ENCODE results near the gene PLSCR4.

Gene PLSCR4

GRCh38 chr3:146172586-146172985, 78.3 kb downstream of the PLSCR4 start:
- TF ChIP-seq POLR2AphosphoS5 (IDR thresholded peaks at IDR 0.05; ENCODE audit: low read depth, low read length), result no peak
- TF ChIP-seq TAF1 (IDR thresholded peaks at IDR 0.05; ENCODE audit: borderline replicate concordance, insufficient read depth, low read length), result no peak
- TF ChIP-seq SIN3A (IDR thresholded peaks at IDR 0.05; ENCODE audit: borderline replicate concordance, insufficient read depth, low read length), result no peak
- TF ChIP-seq, protein P1, sequence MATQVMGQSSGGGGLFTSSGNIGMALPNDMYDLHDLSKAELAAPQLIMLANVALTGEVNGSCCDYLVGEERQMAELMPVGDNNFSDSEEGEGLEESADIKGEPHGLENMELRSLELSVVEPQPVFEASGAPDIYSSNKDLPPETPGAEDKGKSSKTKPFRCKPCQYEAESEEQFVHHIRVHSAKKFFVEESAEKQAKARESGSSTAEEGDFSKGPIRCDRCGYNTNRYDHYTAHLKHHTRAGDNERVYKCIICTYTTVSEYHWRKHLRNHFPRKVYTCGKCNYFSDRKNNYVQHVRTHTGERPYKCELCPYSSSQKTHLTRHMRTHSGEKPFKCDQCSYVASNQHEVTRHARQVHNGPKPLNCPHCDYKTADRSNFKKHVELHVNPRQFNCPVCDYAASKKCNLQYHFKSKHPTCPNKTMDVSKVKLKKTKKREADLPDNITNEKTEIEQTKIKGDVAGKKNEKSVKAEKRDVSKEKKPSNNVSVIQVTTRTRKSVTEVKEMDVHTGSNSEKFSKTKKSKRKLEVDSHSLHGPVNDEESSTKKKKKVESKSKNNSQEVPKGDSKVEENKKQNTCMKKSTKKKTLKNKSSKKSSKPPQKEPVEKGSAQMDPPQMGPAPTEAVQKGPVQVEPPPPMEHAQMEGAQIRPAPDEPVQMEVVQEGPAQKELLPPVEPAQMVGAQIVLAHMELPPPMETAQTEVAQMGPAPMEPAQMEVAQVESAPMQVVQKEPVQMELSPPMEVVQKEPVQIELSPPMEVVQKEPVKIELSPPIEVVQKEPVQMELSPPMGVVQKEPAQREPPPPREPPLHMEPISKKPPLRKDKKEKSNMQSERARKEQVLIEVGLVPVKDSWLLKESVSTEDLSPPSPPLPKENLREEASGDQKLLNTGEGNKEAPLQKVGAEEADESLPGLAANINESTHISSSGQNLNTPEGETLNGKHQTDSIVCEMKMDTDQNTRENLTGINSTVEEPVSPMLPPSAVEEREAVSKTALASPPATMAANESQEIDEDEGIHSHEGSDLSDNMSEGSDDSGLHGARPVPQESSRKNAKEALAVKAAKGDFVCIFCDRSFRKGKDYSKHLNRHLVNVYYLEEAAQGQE (IDR thresholded peaks at IDR 0.05; ENCODE audit: insufficient read depth in 1 of 2, low read depth in 2 of 2, low read length in 2 of 2), result no peak

DNA sequence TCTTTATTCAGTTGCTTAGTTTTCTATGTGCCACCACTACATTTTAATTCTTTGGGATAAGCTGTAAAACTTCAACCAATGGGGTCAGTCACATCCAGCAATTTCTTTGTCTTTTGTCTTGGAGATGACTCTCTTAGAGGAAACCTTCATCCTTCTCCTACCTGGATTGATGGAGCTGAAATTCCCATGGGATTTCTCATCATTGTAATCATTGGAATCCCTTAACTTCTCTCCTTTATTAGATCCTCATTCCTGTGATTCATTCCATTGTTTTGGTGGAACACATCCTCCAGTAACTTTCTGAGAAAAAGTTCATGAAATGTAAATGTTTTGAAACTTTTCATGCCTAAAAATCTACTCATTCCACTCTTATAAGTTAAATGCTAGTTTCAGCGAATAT, 80.3 kb downstream of the PLSCR4 start:
- TF ChIP-seq SIN3A (IDR thresholded peaks at IDR 0.05; ENCODE audit: borderline replicate concordance, insufficient read depth, low read length) (no peak), POLR2AphosphoS5 (IDR thresholded peaks at IDR 0.05; ENCODE audit: low read depth, low read length) (no peak), FOXP2 (optimal IDR thresholded peaks at IDR 0.05; ENCODE audit: borderline replicate concordance, extremely low read depth, extremely low read length, insufficient read depth) (no peak), TAF1 (IDR thresholded peaks at IDR 0.05; ENCODE audit: borderline replicate concordance, insufficient read depth, low read length) (no peak)
- TF ChIP-seq, protein P1 (IDR thresholded peaks at IDR 0.05; ENCODE audit: insufficient read depth in 1 of 2, low read depth in 2 of 2, low read length in 2 of 2), result no peak

GRCh38 chr3:146169891-146170290, 81.0 kb downstream of the PLSCR4 start:
- TF ChIP-seq FOXP2 (optimal IDR thresholded peaks at IDR 0.05; ENCODE audit: borderline replicate concordance, extremely low read depth, extremely low read length, insufficient read depth) (no peak), SIN3A (IDR thresholded peaks at IDR 0.05; ENCODE audit: borderline replicate concordance, insufficient read depth, low read length) (no peak), POLR2AphosphoS5 (IDR thresholded peaks at IDR 0.05; ENCODE audit: low read depth, low read length) (no peak), TAF1 (IDR thresholded peaks at IDR 0.05; ENCODE audit: borderline replicate concordance, insufficient read depth, low read length) (no peak)
- TF ChIP-seq, protein P1 (IDR thresholded peaks at IDR 0.05; ENCODE audit: insufficient read depth in 1 of 2, low read depth in 2 of 2, low read length in 2 of 2), result no peak

GRCh38 chr3:146166826-146167225, 84.1 kb downstream of the PLSCR4 start:
- no peak for TF ChIP-seq TAF1 (IDR thresholded peaks at IDR 0.05; ENCODE audit: borderline replicate concordance, insufficient read depth, low read length)
- TF ChIP-seq SIN3A (IDR thresholded peaks at IDR 0.05; ENCODE audit: borderline replicate concordance, insufficient read depth, low read length), result no peak
- no peak for TF ChIP-seq POLR2AphosphoS5 (IDR thresholded peaks at IDR 0.05; ENCODE audit: low read depth, low read length)
- TF ChIP-seq FOXP2 (optimal IDR thresholded peaks at IDR 0.05; ENCODE audit: borderline replicate concordance, extremely low read depth, extremely low read length, insufficient read depth), result no peak
- TF ChIP-seq, protein P1 (IDR thresholded peaks at IDR 0.05; ENCODE audit: insufficient read depth in 1 of 2, low read depth in 2 of 2, low read length in 2 of 2), result no peak

DNA sequence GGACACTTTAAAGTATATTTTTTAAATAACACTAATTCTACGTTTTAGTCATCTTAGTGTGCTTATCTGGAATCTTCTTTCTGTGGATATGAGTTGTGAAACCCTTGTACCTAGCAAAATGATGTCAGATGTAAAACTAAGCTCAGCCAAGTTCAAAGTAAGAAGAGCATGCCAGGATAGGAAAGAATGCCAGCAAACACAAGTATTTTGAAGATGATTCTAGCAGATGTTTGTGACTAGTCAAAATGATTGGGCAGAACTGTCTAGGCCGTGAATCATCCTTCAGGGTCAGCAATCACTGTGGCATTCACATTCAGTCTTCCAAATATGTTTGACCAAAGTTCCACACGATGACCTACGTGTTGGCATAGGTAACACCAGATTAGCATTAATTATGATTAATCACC, 84.5 kb downstream of the PLSCR4 start:
- no peak for TF ChIP-seq FOXP2 (optimal IDR thresholded peaks at IDR 0.05; ENCODE audit: borderline replicate concordance, extremely low read depth, extremely low read length, insufficient read depth)
- TF ChIP-seq POLR2AphosphoS5 (IDR thresholded peaks at IDR 0.05; ENCODE audit: low read depth, low read length), result no peak
- TF ChIP-seq SIN3A (IDR thresholded peaks at IDR 0.05; ENCODE audit: borderline replicate concordance, insufficient read depth, low read length), result no peak
- TF ChIP-seq, protein P1 (IDR thresholded peaks at IDR 0.05; ENCODE audit: insufficient read depth in 1 of 2, low read depth in 2 of 2, low read length in 2 of 2), result no peak
- no peak for TF ChIP-seq TAF1 (IDR thresholded peaks at IDR 0.05; ENCODE audit: borderline replicate concordance, insufficient read depth, low read length)
